NCI-H1694 treated with DMSO at 0.1 percent for 48 hours (cell line): ENCODE results near the gene NR1I3.
A peak's percentile ranks its signal among the peaks of the same experiment; 100 is the strongest.
"Not testable (repeated sequence)": the region's sequence is repeated elsewhere in the genome, so short reads cannot be mapped to it uniquely, and the experiment has no call there.

ENCODE experiments used
- DNase-seq: peaks from one replicate; lab custom pipeline; 2025; lab: John Stamatoyannopoulos, UW

Gene NR1I3

GRCh38 chr1:161250100-161250499, 12.1 kb upstream of the NR1I3 start:
- DNase-seq = not testable (repeated sequence)

GRCh38 chr1:161244888-161245287, 6.9 kb upstream of the NR1I3 start:
- DNase-seq = no peak

GRCh38 chr1:161242313-161242712, 4.3 kb upstream of the NR1I3 start:
- DNase-seq = no peak

- DNase-seq = no peak
Observed at GRCh38 chr1:161241682-161242081, 3.7 kb upstream of the NR1I3 start.

GRCh38 chr1:161235957-161236775, 1.8 kb downstream of the NR1I3 start:
- no peak for DNase-seq

- DNase-seq = no peak
Observed at GRCh38 chr1:161233102-161233501, 4.9 kb downstream of the NR1I3 start.

- DNase-seq = no peak
Observed at GRCh38 chr1:161230762-161231161, 7.2 kb downstream of the NR1I3 start.

- DNase-seq = no peak
Observed at GRCh38 chr1:161229896-161230295, 8.1 kb downstream of the NR1I3 start.

GRCh38 chr1:161228032-161228431, 10.0 kb downstream of the NR1I3 start:
- DNase-seq = no peak

- DNase-seq = peak; percentile 85
Observed at GRCh38 chr1:161227196-161227871, 10.7 kb downstream of the NR1I3 start.

- no peak for DNase-seq
Observed at GRCh38 chr1:161226759-161227158, 11.2 kb downstream of the NR1I3 start.

GRCh38 chr1:161226320-161226711, 11.7 kb downstream of the NR1I3 start:
- peak; percentile 38 for DNase-seq

GRCh38 chr1:161225534-161226319, 12.3 kb downstream of the NR1I3 start, which contains the start of gene TOMM40L:
Gene TOMM40L, plus strand, starts transcription at chr1:161226060. Its CDS starts 430 bp downstream, at chr1:161226490.
- peak; percentile 98 for DNase-seq

GRCh38 chr1:161225178-161225533, 12.8 kb downstream of the NR1I3 start:
- no peak for DNase-seq

- DNase-seq = not testable (repeated sequence)
Observed at GRCh38 chr1:161224695-161225087, 13.3 kb downstream of the NR1I3 start.

GRCh38 chr1:161223805-161224694, 14.0 kb downstream of the NR1I3 start:
- DNase-seq = no peak

- DNase-seq = no peak
Observed at GRCh38 chr1:161222175-161223019, 15.6 kb downstream of the NR1I3 start.

- no peak for DNase-seq
Observed at GRCh38 chr1:161220002-161220401, 18.0 kb downstream of the NR1I3 start.

- DNase-seq = no peak
Observed at GRCh38 chr1:161219078-161219892, 18.7 kb downstream of the NR1I3 start.
